MM.1S (cell line): ENCODE data around the gene SLC39A2.
A peak's percentile ranks its signal among the peaks of the same experiment; 100 is the strongest.

ENCODE experiments used
- DNase-seq: peaks from one replicate; pipeline ENCODE4 v3.0.0-alpha.2; 2015
- H2AFZ ChIP-seq: fragments of 300-600 bp; sonication (generic); 2 replicates; pipeline ENCODE4 v1.6.0; 2016; ENCODE audit warnings: antibody characterized with exemption, low read length
- H3F3A ChIP-seq: fragments of 300-600 bp; sonication (generic); 2 replicates; pipeline ENCODE4 v1.6.1; 2016; ENCODE audit warnings: mild to moderate bottlenecking, antibody characterized with exemption, low read length, moderate library complexity, mixed read lengths; ENCODE audit not compliant: insufficient read depth
- H3K27ac ChIP-seq: fragments of 300-600 bp; sonication (generic); 2 replicates; pipeline ENCODE4 v1.5.1; 2016; ENCODE audit warnings: mild to moderate bottlenecking, low read length
- H3K27me3 ChIP-seq: fragments of 300-600 bp; sonication (generic); replicated peaks from 2 replicates; pipeline ENCODE4 v1.6.0; 2016; ENCODE audit warnings: low read length; ENCODE audit not compliant: insufficient read depth
- H3K36me3 ChIP-seq: fragments of 300-600 bp; sonication (generic); replicated peaks from 2 replicates; pipeline ENCODE4 v1.6.1; 2016; ENCODE audit warnings: mild to moderate bottlenecking, low read length, mixed read lengths; ENCODE audit not compliant: insufficient read depth
- H3K4me1 ChIP-seq: fragments of 300-600 bp; sonication (generic); 2 replicates; pipeline ENCODE4 v1.6.1; 2016; ENCODE audit warnings: low read length, mixed read lengths
- H3K4me2 ChIP-seq: fragments of 300-600 bp; sonication (generic); 2 replicates; pipeline ENCODE4 v1.6.0; 2016; ENCODE audit warnings: low read depth, low read length
- H3K4me3 ChIP-seq: fragments of 300-600 bp; sonication (generic); 2 replicates; pipeline ENCODE4 v1.5.1; 2016; ENCODE audit warnings: low read length, mixed read lengths
- H3K79me2 ChIP-seq: fragments of 300-600 bp; sonication (generic); 2 replicates; pipeline ENCODE4 v1.6.1; 2016; ENCODE audit warnings: mixed run types, low read length, mixed read lengths
- H3K9ac ChIP-seq: fragments of 300-600 bp; sonication (generic); 2 replicates; pipeline ENCODE4 v1.6.1; 2016; ENCODE audit warnings: low read length, mixed read lengths
- H3K9me2 ChIP-seq: fragments of 300-600 bp; sonication (generic); replicated peaks from 2 replicates; pipeline ENCODE4 v1.6.1; 2016; ENCODE audit warnings: mild to moderate bottlenecking, low read length, mixed read lengths; ENCODE audit not compliant: insufficient read depth
- H3K9me3 ChIP-seq: fragments of 300-600 bp; sonication (generic); replicated peaks from 2 replicates; pipeline ENCODE4 v1.6.1; 2016; ENCODE audit warnings: mild to moderate bottlenecking, low read length, mixed read lengths; ENCODE audit not compliant: insufficient read depth
- H4K20me1 ChIP-seq: fragments of 300-600 bp; sonication (generic); 2 replicates; pipeline ENCODE4 v1.6.1; 2016; ENCODE audit warnings: mild to moderate bottlenecking, low read length, moderate library complexity, mixed read lengths; ENCODE audit not compliant: insufficient read depth
- CTCF ChIP-seq: fragments of 300-600 bp; sonication (generic); IDR thresholded peaks from 2 replicates; pipeline ENCODE4 v1.5.1; 2016; ENCODE audit warnings: antibody characterized with exemption, low read length, mixed read lengths
- EZH2 ChIP-seq: fragments of 300-600 bp; sonication (generic); optimal IDR thresholded peaks from 2 replicates; pipeline ENCODE3; 2017; ENCODE audit warnings: low read depth, mild to moderate bottlenecking, antibody characterized with exemption, low read length, mixed read lengths
- EZH2phosphoT487 ChIP-seq: fragments of 300-600 bp; sonication (generic); IDR thresholded peaks from 2 replicates; pipeline ENCODE4 v1.6.1; 2018; ENCODE audit warnings: antibody characterized with exemption, low read length

The SLC39A2 gene

GRCh38 chr14:20988717-20989470 lies 10.2 kb upstream of the SLC39A2 start:
- Histone ChIP-seq H3K27me3 (no peaks in the 10 kb centered on the region), H3K36me3 (no peaks in the 10 kb centered on the region), H2AFZ (0 out of 2 replicates have a peak overlapping the region, but pooled peaks have one; percentile 45), H3F3A (no peaks in the 10 kb centered on the region), H3K9me3 (no peaks in the 10 kb centered on the region), H3K27ac (no peak overlapping the region), H3K4me2 (peak overlapping the region; percentile 54), H3K4me1 (no peaks in the 10 kb centered on the region), H3K4me3 (peak overlapping the region; percentile 17; the same call in 1 of the 2 replicates), H3K9ac (no peak overlapping the region), H4K20me1 (no peaks in the 10 kb centered on the region), H3K79me2 (peaks cover 17% of the 10 kb centered on the region), H3K9me2 (no peaks in the 10 kb centered on the region)
- no peak for DNase-seq
- no peak for TF ChIP-seq EZH2
- TF ChIP-seq EZH2phosphoT487: no peak
- no peak for TF ChIP-seq CTCF

GRCh38 chr14:20989471-20989786 lies 9.7 kb upstream of the SLC39A2 start:
- Histone ChIP-seq H3K4me2 (peak overlapping the region; percentile 54), H3K36me3 (no peaks in the 10 kb centered on the region), H4K20me1 (no peaks in the 10 kb centered on the region), H2AFZ (no peak overlapping the region), H3K9me2 (no peaks in the 10 kb centered on the region), H3K9ac (no peak overlapping the region; the same call in 1 of the 2 replicates), H3K9me3 (no peaks in the 10 kb centered on the region), H3K4me1 (no peaks in the 10 kb centered on the region), H3K79me2 (peaks cover 17% of the 10 kb centered on the region), H3K27me3 (no peaks in the 10 kb centered on the region), H3K27ac (no peak overlapping the region), H3F3A (no peaks in the 10 kb centered on the region), H3K4me3 (peak overlapping the region; percentile 17; the same call in 1 of the 2 replicates)
- TF ChIP-seq CTCF (no peak), EZH2 (no peak), EZH2phosphoT487 (no peak)
- DNase-seq: no peak

GRCh38 chr14:20989787-20990600 lies 9.1 kb upstream of the SLC39A2 start, which contains the start of gene METTL17:
METTL17 (plus strand) TSS chr14:20989980; CDS start chr14:20990003, 23 bp downstream.
- Histone ChIP-seq H3K79me2 (peaks cover 17% of the 10 kb centered on the region), H3K27me3 (no peaks in the 10 kb centered on the region), H3K4me1 (no peaks in the 10 kb centered on the region), H3F3A (no peaks in the 10 kb centered on the region), H3K9ac (peak within 1 kb of the TSS; percentile 70), H4K20me1 (no peaks in the 10 kb centered on the region), H3K9me3 (no peaks in the 10 kb centered on the region), H3K36me3 (no peaks in the 10 kb centered on the region), H3K9me2 (no peaks in the 10 kb centered on the region), H2AFZ (peak within 1 kb of the TSS; percentile 58; the same call in 1 of the 2 replicates), H3K4me2 (peak within 1 kb of the TSS; percentile 73), H3K4me3 (peak within 1 kb of the TSS; percentile 87), H3K27ac (peak within 1 kb of the TSS; percentile 60; the same call in 1 of the 2 replicates)
- DNase-seq: peak; percentile 88
- TF ChIP-seq EZH2phosphoT487 (no peak), CTCF (peak; percentile 42)
